DOHH2 (cell line): ENCODE data around the gene AGBL4.

Experiments used
- H3F3A ChIP-seq: fragments of 200-600 bp; sonication (generic), shearing (Covaris generic); 2 replicates; pipeline ENCODE4 v1.6.0; 2016; ENCODE audit warnings: antibody characterized with exemption, mild to moderate bottlenecking; ENCODE audit not compliant: control insufficient read depth, insufficient read depth
- H3K27ac ChIP-seq: fragments of 200-600 bp; sonication (generic); 2 replicates; pipeline ENCODE4 v1.5.1; 2014; ENCODE audit warnings: low read depth, mild to moderate bottlenecking, low read length, moderate library complexity
- H3K27me3 ChIP-seq: fragments of 200-600 bp; sonication (generic); 2 replicates; pipeline ENCODE4 v1.6.1; 2014; ENCODE audit warnings: mild to moderate bottlenecking, low read length, mixed read lengths; ENCODE audit not compliant: control insufficient read depth
- H3K36me3 ChIP-seq: fragments of 200-600 bp; sonication (generic); 2 replicates; pipeline ENCODE4 v1.6.1; 2014; ENCODE audit warnings: mild to moderate bottlenecking, low read length, moderate library complexity, mixed read lengths; ENCODE audit not compliant: control insufficient read depth
- H3K4me1 ChIP-seq: fragments of 200-600 bp; sonication (generic); 2 replicates; pipeline ENCODE4 v1.6.1; 2014; ENCODE audit warnings: mild to moderate bottlenecking, low read length, mixed read lengths; ENCODE audit not compliant: control insufficient read depth
- H3K4me2 ChIP-seq: fragments of 200-600 bp; sonication (generic); 2 replicates; pipeline ENCODE4 v1.6.0; 2014; ENCODE audit warnings: mild to moderate bottlenecking, low read length, moderate library complexity
- H3K4me3 ChIP-seq: fragments of 200-600 bp; sonication (generic); 2 replicates; pipeline ENCODE4 v1.5.1; 2014; ENCODE audit warnings: mild to moderate bottlenecking, low read length, mixed read lengths
- H3K79me2 ChIP-seq: fragments of 200-600 bp; sonication (generic); 2 replicates; pipeline ENCODE4 v1.6.1; 2014; ENCODE audit warnings: mild to moderate bottlenecking, low read length, mixed read lengths; ENCODE audit not compliant: control insufficient read depth
- H3K9me2 ChIP-seq: fragments of 200-600 bp; sonication (generic); replicated peaks from 2 replicates; pipeline ENCODE4 v1.6.1; 2014; ENCODE audit warnings: mild to moderate bottlenecking, low read length, mixed read lengths; ENCODE audit not compliant: control insufficient read depth
- H3K9me3 ChIP-seq: fragments of 200-600 bp; sonication (generic); 2 replicates; pipeline ENCODE4 v1.6.1; 2014; ENCODE audit warnings: antibody characterized with exemption, low read length, mixed read lengths; ENCODE audit not compliant: control insufficient read depth, insufficient read depth
- H4K20me1 ChIP-seq: fragments of 200-600 bp; sonication (generic); 2 replicates; pipeline ENCODE4 v1.6.0; 2014; ENCODE audit warnings: low read depth, mild to moderate bottlenecking, antibody characterized with exemption, low read length, moderate library complexity; ENCODE audit not compliant: control insufficient read depth, insufficient read depth
- CTCF ChIP-seq: fragments of 200-600 bp; sonication (generic); IDR thresholded peaks from one replicate; pipeline ENCODE4 v1.5.1; 2014; ENCODE audit warnings: antibody characterized with exemption, mild to moderate bottlenecking, low read depth, low read length; ENCODE audit not compliant: poor library complexity, severe bottlenecking
- EZH2phosphoT487 ChIP-seq: fragments of 200-600 bp; sonication (generic); IDR thresholded peaks from 2 replicates; pipeline ENCODE4 v1.6.1; 2017; ENCODE audit warnings: borderline replicate concordance, mild to moderate bottlenecking, antibody characterized with exemption, low read length, moderate library complexity, mixed read lengths

Gene AGBL4

DNA sequence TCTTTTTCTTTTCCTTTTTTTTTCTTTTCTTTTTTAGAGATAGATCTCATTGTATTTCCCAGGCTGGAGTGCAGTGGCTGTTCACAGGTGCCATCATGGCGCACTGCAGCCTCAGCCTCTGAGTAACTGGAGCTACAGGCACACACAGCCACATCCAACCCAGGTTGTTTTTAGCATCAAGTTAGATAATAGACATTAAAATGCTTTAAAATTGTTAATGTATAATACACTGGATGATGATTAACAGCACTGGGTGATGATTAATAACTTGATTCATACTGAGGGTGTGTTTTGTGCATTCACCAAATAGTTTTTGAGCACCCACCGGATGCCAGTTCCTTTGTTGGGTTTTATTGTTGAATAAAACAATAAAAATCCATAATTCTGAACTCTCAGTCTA, 1322.3 kb downstream of the AGBL4 start:
- Histone ChIP-seq H3K9me3 (no peaks in the 10 kb centered on the region), H4K20me1 (no peaks in the 10 kb centered on the region), H3K4me2 (no peak overlapping the region), H3K4me3 (no peak overlapping the region), H3K36me3 (no peaks in the 10 kb centered on the region), H3K27ac (no peak overlapping the region), H3K4me1 (no peaks in the 10 kb centered on the region), H3K79me2 (no peaks in the 10 kb centered on the region), H3F3A (no peaks in the 10 kb centered on the region), H3K27me3 (no peaks in the 10 kb centered on the region), H3K9me2 (no peaks in the 10 kb centered on the region)
- TF ChIP-seq CTCF = no peak
- no peak for TF ChIP-seq EZH2phosphoT487

GRCh38 chr1:48697066-48697707, 1326.6 kb downstream of the AGBL4 start:
- H4K20me1 ChIP-seq = no peaks in the 10 kb centered on the region
- H3K79me2 ChIP-seq = no peaks in the 10 kb centered on the region
- H3K9me2 ChIP-seq = no peaks in the 10 kb centered on the region
- no peak overlapping the region for H3K4me2 ChIP-seq
- no peak overlapping the region for H3K4me3 ChIP-seq
- no peaks in the 10 kb centered on the region for H3K36me3 ChIP-seq
- no peak overlapping the region for H3K27ac ChIP-seq
- H3F3A ChIP-seq = no peaks in the 10 kb centered on the region
- H3K4me1 ChIP-seq = no peaks in the 10 kb centered on the region
- no peaks in the 10 kb centered on the region for H3K9me3 ChIP-seq
- H3K27me3 ChIP-seq = no peaks in the 10 kb centered on the region
- TF ChIP-seq CTCF (peak; percentile 90), EZH2phosphoT487 (no peak)

DNA sequence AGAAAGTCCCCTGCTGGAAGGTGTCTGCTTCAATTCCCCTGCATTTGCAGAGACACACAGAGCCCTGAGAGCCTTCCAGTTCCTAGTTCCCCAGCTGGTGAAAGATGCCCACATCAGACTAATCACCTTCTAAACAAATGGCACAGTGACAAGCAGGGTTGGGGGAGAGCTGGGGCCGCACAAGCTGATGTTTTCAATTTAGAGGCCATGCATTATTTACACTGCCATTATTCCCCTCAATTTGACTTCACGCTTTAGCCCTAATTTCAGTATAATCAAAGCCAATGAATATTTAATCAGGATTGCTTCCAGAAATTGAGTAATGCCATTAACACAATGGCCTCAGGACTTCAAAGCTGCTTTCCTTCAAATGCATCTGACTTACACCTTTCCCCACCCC, 1328.6 kb downstream of the AGBL4 start:
- Histone ChIP-seq H3K27me3 (no peaks in the 10 kb centered on the region; the same call in 1 of the 2 replicates), H3K4me3 (no peak overlapping the region), H3K9me3 (no peaks in the 10 kb centered on the region), H3K4me2 (no peak overlapping the region), H3F3A (no peaks in the 10 kb centered on the region), H3K36me3 (no peaks in the 10 kb centered on the region), H4K20me1 (no peaks in the 10 kb centered on the region), H3K79me2 (no peaks in the 10 kb centered on the region), H3K27ac (no peak overlapping the region), H3K9me2 (no peaks in the 10 kb centered on the region), H3K4me1 (no peaks in the 10 kb centered on the region)
- TF ChIP-seq CTCF (no peak), EZH2phosphoT487 (no peak)
